ENCODE measurements around the gene CPNE9.

GRCh38 chr3:9768141-9768775 lies 64.6 kb downstream of the CPNE9 start:
- TF ChIP-seq POLR2A (IDR thresholded peaks at IDR 0.05; ENCODE audit: low read depth, low read length) (no peak), POLR2AphosphoS5 (IDR thresholded peaks at IDR 0.05; ENCODE audit: low read depth, low read length) (no peak), POU2F2 (IDR thresholded peaks at IDR 0.05; ENCODE audit: low read depth, low read length) (no peak), TAF1 (IDR thresholded peaks at IDR 0.05; ENCODE audit: low read depth, low read length) (no peak), SPI1 (IDR thresholded peaks at IDR 0.05; ENCODE audit: low read depth, low read length) (no peak)
